ENCODE results near the gene IL3. TPM values are rescaled to one million over a fixed set of nuclear protein-coding genes. Genes with fewer than 3 reads are reported as not detected.
"Not testable (repeated sequence)": the region's sequence is repeated elsewhere in the genome, so short reads cannot be mapped to it uniquely, and the experiment has no call there.

Gene IL3
- total RNA-seq, 1 donor from 2014 or later: not detected

DNA sequence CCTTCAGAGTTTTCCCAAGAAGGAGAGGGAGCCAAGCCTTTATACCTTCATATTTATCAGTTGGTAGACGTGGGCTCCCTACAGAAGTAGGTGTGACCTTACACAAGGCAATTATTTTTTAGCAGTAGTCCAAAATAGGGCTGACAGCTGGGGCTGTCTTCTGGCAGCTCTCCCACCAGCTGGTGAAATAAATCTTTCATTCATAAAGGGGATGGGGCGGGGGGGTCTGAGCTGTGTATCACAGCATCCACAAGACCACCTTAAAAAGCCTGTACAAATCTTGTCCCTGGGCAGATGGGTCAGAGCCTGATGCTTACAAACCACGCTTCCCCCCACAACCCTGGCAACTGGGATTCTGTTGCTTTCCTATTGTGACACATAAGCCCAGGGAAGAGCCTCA is 32.8 kb downstream of the IL3 start:
- DNase-seq (ENCODE audit: low spot score): no peak

DNA sequence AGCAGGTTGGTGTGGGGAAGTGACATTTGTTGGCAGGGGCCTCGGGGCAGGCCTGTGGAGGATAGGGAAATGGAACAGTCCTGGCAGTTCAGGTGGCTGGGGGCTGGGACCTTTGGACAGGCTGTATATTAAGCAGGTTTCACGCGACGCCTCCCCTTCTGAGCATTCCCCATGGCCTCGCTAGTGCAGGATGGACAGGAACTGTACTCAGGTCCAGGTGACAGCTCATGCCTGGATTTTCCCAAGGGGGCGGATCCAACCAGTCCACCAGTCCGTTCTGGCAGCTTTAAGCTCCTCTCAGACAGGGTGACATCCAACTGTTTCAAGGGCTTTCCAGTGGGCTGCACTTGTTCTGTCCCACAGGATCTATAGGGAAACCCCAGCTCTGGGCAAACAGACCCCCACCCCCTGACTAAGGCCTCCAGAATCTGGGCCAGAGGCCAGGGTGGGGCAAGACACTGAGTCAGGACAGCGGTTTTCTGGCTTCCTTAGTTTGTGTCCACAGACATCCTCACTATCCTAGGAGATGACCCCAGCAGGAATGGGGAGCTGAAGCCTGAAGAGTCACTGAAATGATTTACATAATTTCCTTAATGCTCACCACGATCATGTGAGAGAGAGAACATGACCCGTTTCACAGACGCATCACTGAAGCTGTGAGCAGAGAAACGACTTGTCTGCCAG is 34.1 kb downstream of the IL3 start:
- no peak for DNase-seq (ENCODE audit: low spot score)

DNA sequence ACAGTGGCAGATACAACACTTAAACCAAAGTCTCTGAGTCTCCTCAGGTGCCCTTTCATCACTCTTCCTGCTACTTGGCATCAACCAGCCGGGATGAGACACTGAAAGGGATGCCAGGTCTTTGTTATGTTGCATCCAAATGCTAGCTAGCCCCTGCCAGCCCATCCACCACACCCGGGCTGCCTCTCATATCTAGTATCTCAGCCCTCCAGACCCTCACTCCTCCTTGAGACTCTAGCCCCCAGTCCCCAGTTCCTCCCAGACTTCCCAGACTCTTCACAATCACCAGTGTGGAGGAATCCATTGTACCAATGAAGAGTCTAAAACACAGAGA is 34.6 kb downstream of the IL3 start:
- DNase-seq (ENCODE audit: low spot score): no peak

DNA sequence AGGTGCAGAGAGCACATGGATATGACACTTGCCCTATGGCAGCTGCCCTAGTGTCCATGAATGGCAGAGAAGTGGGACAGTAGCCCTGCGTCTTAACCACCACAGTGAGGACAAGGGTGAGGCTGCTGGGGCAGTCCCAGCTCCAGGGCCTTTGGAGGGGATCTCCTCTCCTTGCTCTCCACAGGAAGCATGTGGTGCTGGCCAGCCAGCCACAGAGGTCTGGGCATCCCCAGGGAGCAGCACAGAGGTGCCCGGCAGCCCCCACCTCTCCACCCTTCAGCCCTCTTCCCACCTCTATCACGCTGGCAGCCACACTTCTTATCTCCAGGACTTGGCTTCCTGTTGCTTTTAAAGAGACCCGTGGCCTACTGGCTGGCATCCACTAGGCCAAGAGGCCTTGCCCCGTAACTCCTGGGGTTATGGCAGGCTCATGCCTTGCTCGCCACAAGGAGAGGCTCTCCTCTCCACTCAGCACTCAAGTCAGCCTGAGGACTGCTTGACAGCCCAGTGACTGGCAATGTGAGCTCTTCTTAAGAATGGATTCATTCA is 35.0 kb downstream of the IL3 start:
- DNase-seq (ENCODE audit: low spot score): no peak

DNA sequence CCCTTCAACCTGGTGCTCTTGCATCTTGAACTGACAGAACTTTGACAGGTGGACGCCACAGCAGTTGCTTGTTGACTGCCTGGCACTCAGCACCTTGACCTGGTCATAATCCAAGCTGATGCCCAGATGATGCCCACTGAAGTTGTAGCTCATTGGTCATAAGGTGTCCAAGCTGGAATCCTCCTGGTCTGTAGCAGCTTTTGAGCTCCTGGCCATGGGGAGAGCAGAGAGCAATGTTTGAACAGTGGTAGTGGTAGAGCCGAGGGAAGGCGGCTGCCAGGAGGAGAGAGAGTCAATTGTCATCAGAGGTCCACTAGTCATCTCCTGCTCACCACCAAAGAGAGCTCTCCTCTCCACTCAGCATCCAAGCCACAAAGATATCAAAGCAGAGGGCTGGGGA is 36.4 kb downstream of the IL3 start:
- DNase-seq (ENCODE audit: low spot score): no peak

DNA sequence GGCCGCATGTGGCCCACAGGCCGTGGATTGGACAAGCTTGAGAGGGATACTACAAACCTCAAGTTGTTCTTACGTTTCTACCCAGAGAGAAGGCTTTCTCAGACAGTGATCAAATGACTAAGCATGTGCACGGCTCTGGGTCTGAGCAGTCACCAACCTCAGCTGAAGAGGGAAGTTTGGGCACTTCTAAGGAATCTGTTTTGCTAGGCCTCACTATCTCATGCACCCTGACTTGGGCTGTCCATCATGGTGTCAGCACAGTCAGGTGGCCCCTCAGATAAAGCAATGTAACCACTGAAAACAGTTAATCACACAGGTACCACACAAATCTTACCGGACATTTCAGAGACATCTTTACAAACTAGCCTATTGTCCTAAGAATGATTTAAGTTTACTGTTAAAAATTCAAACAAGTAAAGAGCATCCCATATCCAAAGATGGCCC is 37.7 kb downstream of the IL3 start:
- DNase-seq (ENCODE audit: low spot score): no peak

DNA sequence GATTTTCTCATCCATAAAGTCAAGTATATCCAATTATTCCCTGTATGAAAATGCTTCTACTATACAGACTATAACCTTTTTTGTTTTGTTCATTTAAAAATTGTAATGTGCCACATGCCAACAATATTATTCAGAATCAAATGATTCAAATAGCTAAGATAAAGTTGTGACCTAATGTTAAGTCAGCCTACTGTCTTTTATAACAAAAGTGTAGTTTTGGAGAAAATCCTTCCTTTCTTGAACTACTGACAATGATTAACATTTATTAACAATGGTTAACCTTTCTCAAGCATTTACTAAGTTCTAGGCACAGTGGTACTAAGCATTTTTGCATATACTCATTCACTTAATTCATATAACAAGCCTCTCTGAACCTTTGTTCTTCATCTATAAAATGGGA is 38.2 kb downstream of the IL3 start:
- DNase-seq (ENCODE audit: low spot score): no peak

DNA sequence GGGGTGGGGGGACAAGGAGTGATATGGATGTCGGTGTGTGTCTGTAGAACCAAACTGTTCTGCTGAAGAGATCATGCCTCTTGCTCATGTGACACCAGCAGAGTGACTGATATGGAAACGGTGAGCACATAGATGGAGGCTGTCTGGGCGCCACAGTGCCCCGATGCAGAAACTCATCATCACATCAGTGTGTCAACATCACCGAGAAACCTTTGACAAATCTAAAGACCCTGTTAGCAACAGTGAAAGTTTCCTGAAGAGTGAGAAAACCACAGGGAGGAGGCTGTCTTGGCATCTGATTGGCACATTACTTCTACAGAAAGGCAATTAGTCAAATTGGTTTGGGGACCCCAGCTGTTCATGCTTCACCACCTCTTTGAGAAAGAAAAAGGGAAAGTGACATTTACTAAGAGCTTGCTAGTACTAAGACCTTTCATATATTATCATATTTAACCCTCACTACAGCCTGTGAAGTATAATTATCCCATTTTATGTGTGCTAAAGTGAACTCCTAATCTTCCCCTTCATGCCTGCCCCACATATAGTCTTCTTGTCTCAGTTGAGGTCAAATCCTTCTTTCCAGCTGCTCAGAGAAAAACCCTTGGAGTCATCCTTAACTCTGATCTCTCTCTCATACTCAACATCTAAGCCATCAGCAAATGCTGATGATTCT is 38.8 kb downstream of the IL3 start:
- DNase-seq (ENCODE audit: low spot score): no peak

DNA sequence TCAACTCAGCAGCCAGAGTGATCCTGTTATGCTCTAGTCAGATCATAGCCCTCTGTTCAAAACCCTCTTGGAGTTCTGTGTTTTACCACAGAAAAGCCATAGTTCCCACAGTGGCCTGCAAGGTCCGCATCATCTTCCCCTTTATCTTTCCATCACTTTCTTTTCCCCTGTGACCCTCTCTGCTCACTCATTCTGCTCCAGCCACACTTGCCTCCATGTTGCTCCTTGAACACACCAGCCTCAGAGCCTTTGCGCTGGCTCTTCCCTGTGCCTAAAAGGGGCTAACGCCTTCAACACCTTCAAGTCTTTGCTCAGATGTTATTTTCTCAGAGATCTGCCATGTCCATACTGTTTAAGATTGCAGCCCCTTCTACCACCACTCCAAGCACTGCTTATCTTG is 39.5 kb downstream of the IL3 start:
- no peak for DNase-seq (ENCODE audit: low spot score)

DNA sequence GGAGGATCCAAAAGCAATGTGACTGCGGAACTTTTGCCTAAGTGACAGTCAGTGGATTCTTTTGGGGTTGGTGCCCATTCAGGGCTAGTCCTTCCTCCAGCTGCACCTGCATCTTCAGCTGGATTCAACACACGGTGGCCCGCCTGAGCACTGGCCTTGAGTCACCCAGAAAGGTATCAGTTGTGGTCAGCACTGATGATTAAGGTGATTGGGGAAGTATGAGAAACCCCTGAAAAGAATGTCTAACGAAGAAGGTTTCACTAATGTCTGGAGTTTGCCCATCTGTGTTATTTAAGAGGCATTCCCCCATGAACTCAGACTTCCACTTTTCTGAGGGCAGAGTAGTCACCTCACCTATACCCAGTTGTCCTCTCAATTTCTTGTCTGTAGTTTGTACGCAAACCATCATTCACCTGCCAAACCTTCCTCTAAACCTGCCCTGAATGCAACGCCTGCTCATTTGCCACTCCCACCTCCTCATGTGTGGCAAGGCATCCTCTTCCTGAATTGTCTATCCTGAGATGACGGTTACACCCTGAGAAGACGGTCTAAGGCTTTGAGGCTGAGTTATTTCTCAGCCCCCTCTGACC is 40.3 kb downstream of the IL3 start:
- DNase-seq (ENCODE audit: low spot score): no peak

DNA sequence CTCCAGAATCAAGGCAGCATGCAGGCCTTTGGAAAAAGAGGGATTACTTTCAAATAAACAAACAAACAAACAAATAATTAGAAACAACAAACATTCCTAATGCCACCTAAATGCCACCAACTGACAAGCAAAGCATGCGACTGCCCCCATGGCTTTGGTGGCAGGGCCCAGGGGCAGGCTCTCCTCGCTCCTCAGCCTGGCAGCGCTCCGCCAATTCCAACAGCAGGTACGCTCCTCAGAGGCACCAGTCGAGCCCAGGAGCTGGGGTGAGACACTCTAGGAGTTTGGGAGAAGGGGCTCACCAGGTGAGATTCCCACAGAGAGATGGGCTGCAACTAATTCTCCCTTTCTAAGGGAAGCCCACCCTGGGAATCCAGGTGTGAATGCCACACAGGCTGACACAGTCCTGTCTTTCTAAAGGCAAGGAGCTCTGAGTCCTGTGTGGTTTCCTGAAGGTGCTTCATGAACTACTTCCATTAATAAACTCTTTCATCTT is 41.0 kb downstream of the IL3 start:
- DNase-seq (ENCODE audit: low spot score): no peak

DNA sequence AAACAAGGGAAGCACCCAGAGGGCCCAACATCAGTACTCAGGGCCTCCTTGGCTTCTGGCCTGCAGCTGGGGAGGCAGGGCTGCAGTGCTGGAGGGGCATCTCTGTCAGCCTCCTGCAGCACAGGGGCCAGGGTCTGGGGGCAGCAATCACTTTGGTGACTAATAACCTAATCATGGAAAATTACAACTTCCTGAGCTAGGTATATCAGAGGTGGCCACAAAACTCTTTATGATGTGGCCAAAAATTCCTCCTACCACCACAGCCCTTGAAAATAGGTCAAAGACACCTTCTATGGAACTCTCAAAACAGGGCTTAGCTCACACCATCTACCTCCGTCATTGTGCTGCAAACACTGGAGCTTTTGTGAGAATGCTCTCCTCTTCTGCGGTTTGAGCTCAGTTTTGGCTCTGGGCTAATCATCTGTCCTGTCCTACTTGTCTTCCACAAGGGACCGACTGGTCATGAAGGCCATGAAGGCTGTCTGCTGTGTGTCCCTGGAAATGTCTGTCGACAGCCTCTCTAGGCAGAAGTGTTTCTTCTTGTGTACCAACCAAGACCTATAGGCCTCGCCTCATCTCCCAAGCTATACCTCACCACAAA is 41.7 kb downstream of the IL3 start:
- no peak for DNase-seq (ENCODE audit: low spot score)

DNA sequence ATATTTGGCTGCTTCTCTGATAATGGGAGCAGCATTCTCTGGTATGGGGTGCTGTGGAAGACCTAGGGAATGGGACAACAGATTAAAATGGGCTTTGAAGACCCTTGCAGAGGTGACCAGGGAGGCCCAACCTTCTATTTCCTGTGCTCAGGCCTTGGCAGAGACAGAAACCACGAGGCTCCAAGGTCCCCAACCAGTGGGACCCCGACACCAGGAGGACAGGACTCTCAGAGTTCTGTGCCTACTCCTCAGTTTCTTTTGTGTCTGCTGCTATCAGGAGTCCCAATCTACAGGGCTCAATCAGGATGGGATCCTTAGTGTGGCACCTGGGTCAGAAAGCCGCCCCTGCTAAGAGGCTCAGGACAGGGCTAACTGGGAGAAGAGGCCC is 42.5 kb downstream of the IL3 start:
- no peak for DNase-seq (ENCODE audit: low spot score)

DNA sequence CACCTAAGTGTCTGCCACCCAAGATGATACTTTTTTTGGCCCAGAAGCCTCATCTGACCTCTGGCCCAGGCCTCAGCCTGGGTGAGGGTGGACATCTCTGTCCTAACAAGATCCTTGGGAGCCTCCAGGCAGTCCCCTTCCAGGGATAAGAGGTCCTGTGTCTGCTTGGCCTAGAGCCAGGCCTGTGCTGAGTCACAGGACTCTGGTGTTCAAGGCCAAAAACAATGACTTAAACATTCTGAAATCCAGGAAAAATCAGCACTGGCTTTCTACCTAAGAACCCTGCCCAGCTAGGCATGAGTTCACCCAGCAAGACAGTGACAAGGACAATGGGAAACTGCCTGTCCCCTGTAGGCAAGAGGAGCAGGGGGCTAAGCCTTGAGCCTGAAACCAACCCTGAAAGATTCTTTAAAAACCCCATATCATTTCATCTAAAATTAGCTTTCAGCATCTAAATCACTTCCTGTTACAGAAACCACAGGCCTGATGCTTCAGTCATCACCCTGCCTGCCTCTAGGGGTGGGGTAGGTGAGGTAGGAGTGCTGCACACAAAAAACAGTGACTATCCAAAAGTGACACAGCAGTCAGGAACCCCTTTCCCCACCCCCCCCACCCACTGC is 43.0 kb downstream of the IL3 start:
- DNase-seq (ENCODE audit: low spot score): no peak

DNA sequence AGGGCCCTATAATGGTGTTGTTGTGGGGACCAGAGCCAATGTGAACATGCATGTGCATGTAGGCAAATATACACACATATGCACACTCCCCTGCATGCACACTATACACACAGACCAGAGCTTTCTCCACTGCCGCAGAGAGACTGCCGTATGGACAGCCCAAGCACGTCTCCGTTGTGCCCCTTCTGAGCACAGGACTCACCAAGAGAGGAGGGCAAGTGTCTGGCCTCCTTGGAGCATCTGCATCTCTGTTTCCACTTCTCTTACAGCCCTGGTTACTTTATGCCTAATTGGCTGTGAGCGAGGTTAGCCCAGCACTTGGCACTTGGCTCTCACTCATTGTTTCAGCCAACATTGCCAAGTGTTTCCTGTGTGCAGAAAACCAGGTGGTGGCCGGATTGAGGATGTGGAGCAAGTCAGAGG is 43.5 kb downstream of the IL3 start:
- no peak for DNase-seq (ENCODE audit: low spot score)

DNA sequence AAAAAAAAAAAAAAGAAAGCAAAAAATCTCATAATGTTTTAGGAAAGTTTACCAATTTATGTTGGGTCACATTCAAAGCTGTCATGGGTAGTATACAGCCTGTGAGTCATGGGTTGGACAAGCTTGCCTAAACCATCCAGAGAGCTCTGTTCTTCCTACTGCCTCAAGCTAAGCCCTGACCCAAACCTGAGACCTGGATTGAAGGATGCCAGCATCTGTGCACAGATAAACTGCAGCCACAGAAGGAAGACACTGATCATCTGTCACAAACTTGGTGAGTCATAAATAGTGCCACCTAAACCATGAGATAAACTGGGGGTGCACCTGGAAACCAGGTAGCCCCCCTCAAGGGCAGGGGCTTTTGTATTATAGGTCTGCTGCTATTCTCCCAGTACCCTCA is 44.1 kb downstream of the IL3 start:
- DNase-seq (ENCODE audit: low spot score): no peak

DNA sequence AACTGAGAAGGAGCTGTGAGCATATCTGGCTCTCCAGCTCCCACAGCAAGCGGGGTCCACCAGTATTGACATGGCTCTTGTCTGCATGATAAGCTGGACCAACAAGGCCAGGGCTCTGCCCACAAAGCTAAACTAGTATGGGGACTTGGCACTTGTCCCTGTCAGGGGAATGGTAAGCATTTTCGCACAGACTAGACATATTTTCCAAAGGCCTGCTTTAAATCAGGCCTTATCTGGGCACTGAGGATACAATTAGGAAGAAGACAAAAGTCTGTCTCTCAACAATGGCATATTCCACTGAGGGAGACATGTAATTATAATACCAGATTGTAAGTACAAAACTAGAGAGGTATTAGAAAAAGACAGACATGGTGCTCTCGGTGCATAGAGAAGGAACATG is 45.2 kb downstream of the IL3 start:
- DNase-seq (ENCODE audit: low spot score): no peak

DNA sequence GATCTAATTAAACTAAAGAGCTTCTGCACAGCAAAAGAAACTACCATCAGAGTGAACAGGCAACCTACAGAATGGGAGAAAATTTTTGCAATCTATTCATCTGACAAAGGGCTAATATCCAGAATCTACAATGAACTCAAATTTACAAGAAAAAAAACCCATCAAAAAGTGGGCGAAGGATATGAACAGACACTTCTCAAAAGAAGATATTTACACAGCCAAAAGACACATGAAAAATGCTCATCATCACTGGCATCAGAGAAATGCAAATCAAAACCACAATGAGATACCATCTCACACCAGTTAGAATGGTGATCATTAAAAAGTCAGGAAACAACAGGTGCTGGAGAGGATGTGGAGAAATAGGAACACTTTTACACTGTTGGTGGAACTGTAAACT is 48.0 kb downstream of the IL3 start:
- DNase-seq (ENCODE audit: low spot score): not testable (repeated sequence)

DNA sequence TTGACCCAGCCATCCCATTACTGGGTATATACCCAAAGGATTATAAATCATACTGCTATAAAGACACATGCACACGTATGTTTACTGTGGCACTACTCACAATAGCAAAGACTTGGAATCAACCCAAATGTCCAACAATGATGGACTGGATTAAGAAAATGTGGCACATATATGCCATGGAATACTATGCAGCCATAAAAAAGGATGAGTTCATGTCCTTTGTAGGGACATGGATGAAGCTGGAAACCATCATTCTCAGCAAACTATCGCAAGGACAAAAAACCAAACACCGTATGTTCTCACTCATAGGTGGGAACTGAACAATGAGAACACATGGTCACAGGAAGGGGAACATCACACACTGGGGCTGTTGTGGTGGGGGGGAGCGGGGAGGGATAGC is 48.5 kb downstream of the IL3 start:
- not testable (repeated sequence) for DNase-seq (ENCODE audit: low spot score)

DNA sequence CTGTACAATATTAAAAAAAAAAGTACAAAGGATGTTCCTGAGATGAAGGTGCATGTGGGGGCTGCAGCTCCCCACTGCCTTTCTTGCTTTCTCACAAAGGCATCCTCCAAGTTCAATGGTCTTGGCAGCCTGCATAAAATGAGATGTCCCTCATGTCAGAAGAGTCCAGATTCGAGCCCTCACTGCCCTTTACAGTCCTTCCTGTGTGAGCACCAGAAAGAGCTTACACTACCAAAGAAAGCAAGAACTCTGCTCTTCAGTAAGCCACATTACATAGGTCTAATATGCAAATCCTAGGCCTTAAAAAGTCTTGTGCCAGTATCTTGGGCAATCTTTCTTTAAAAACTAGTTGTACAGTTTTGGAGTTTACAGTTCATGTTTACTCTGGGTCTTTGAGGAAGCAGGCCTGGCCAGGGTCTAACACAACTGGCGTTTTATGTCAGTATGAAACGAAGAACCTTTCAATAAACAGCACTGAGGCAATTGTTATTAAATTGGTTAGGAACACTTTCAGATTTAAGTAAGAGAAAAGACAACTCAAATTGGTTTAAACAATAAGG is 49.1 kb downstream of the IL3 start:
- DNase-seq (ENCODE audit: low spot score): no peak

DNA sequence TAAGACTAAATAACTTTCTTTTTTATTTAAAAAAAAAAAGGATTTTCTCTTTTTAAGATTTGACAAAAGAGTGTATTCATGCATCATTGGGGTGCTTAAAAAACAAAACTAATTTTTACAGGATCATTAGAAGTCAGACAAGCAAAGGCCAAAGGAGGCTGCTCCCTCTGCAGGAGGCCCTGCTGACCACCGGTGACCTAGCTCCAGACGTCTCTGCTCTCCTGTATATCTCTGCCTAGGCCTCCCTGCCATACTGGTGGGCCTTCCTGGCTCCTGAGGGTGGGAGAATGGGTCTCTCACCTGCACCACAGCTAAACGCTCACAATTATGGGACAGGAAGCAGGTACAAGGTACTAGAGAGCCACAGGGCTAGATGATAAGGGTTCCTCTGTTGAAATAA is 49.7 kb downstream of the IL3 start:
- DNase-seq (ENCODE audit: low spot score): no peak

Measured in mesenteric fat pad (tissue), 1 donor.